ENCODE measurements around the gene WDR27.

The WDR27 gene

GRCh38 chr6:169592558-169592957 lies 109.3 kb downstream of the WDR27 start:
- DNase-seq (ENCODE audit: low read depth), result peak; percentile 84

- no peak for DNase-seq (ENCODE audit: low read depth)
These were observed 110.2 kb downstream of the WDR27 start for GRCh38 chr6:169591616-169592015.

GRCh38 chr6:169590376-169590939 lies 111.4 kb downstream of the WDR27 start:
- no peak for DNase-seq (ENCODE audit: low read depth)

- DNase-seq (ENCODE audit: low read depth), result peak; percentile 33
These were observed 112.1 kb downstream of the WDR27 start for GRCh38 chr6:169589699-169590257.

- DNase-seq (ENCODE audit: low read depth), result no peak
These were observed 112.5 kb downstream of the WDR27 start for GRCh38 chr6:169589293-169589692.

- no peak for DNase-seq (ENCODE audit: low read depth)
These were observed 113.9 kb downstream of the WDR27 start for GRCh38 chr6:169587975-169588374.

GRCh38 chr6:169583886-169584541 lies 117.8 kb downstream of the WDR27 start:
- DNase-seq (ENCODE audit: low read depth), result no peak

- no peak for DNase-seq (ENCODE audit: low read depth)
These were observed 122.3 kb downstream of the WDR27 start for GRCh38 chr6:169579407-169580111.

GRCh38 chr6:169577974-169578373 lies 123.9 kb downstream of the WDR27 start:
- no peak for DNase-seq (ENCODE audit: low read depth)

- no peak for DNase-seq (ENCODE audit: low read depth)
These were observed 124.6 kb downstream of the WDR27 start for GRCh38 chr6:169577236-169577635.

- DNase-seq (ENCODE audit: low read depth), result no peak
These were observed 126.0 kb downstream of the WDR27 start for GRCh38 chr6:169575821-169576220.

GRCh38 chr6:169575365-169575764 lies 126.5 kb downstream of the WDR27 start:
- no peak for DNase-seq (ENCODE audit: low read depth)

GRCh38 chr6:169574420-169574819 lies 127.4 kb downstream of the WDR27 start:
- DNase-seq (ENCODE audit: low read depth), result no peak

- no peak for DNase-seq (ENCODE audit: low read depth)
These were observed 127.9 kb downstream of the WDR27 start for GRCh38 chr6:169573883-169574282.

GRCh38 chr6:169571123-169571962 lies 130.5 kb downstream of the WDR27 start:
- peak; percentile 88 for DNase-seq (ENCODE audit: low read depth)

GRCh38 chr6:169568314-169569087 lies 133.3 kb downstream of the WDR27 start:
- DNase-seq (ENCODE audit: low read depth), result no peak

- no peak for DNase-seq (ENCODE audit: low read depth)
These were observed 134.0 kb downstream of the WDR27 start for GRCh38 chr6:169567819-169568218.

- no peak for DNase-seq (ENCODE audit: low read depth)
These were observed 134.7 kb downstream of the WDR27 start for GRCh38 chr6:169566961-169567750.

- DNase-seq (ENCODE audit: low read depth), result no peak
These were observed 135.5 kb downstream of the WDR27 start for GRCh38 chr6:169566319-169566718.

GRCh38 chr6:169564453-169565240 lies 137.2 kb downstream of the WDR27 start:
- no peak for DNase-seq (ENCODE audit: low read depth)

Data from EH (cell line).